Measurements from ENCODE around the gene GALNT10. TPM values are rescaled to one million over a fixed set of nuclear protein-coding genes. Genes with fewer than 3 reads are reported as not detected.

The GALNT10 gene
- total RNA-seq, 1 experiment from 2014 or later: 23.4 TPM

DNA sequence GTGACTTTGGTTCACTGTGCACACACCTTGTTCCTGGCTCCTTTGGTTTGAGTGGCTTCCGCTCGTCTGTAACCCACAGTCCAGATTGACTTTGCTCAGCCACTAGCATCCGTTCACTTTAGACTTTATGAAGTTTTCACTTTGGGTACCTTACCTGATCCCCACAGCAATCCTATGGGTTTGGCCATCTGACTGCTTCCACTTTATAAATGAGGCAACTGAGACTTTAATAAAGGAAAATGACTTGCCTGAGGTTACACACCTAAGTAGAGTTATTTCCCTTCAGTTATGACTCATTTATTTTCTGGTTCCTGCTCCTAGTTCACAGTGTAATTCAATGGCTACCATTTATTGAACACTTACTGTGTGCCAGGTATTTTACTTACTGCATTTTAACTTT lies 161.0 kb downstream of the GALNT10 start:
- no peaks in the 10 kb centered on the region for H3K27me3 Mint-ChIP-seq (ENCODE audit: insufficient read depth, unreplicated experiment)
- no peak for DNase-seq
- no peaks in the 10 kb centered on the region for H3K9me3 ChIP-seq
- no TSS peak for BruUV-seq (replicated peaks)
- H3K4me1 ChIP-seq: no peaks in the 10 kb centered on the region
- CTCF ChIA-PET: no interaction called here
- no peak overlapping the region for H3K4me3 Mint-ChIP-seq (ENCODE audit: unreplicated experiment)
- no peak overlapping the region for H3K27ac Mint-ChIP-seq (ENCODE audit: unreplicated experiment)
- H3K27me3 ChIP-seq (replicated peaks; ENCODE audit: control insufficient read depth, insufficient read depth, low read length): no peaks in the 10 kb centered on the region
- H3K36me3 ChIP-seq (ENCODE audit: control insufficient read depth, insufficient read depth, low read length): no peaks in the 10 kb centered on the region
- POLR2A ChIA-PET: no interaction called here
- no peaks in the 10 kb centered on the region for H3K36me3 Mint-ChIP-seq (ENCODE audit: insufficient read depth, unreplicated experiment)
- intact Hi-C loops (cut with micrococcal nuclease; ENCODE audit: unreplicated experiment): no loop called here
- H3K9me3 Mint-ChIP-seq (ENCODE audit: unreplicated experiment): no peaks in the 10 kb centered on the region
- TF ChIP-seq, protein P1, sequence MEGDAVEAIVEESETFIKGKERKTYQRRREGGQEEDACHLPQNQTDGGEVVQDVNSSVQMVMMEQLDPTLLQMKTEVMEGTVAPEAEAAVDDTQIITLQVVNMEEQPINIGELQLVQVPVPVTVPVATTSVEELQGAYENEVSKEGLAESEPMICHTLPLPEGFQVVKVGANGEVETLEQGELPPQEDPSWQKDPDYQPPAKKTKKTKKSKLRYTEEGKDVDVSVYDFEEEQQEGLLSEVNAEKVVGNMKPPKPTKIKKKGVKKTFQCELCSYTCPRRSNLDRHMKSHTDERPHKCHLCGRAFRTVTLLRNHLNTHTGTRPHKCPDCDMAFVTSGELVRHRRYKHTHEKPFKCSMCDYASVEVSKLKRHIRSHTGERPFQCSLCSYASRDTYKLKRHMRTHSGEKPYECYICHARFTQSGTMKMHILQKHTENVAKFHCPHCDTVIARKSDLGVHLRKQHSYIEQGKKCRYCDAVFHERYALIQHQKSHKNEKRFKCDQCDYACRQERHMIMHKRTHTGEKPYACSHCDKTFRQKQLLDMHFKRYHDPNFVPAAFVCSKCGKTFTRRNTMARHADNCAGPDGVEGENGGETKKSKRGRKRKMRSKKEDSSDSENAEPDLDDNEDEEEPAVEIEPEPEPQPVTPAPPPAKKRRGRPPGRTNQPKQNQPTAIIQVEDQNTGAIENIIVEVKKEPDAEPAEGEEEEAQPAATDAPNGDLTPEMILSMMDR (IDR thresholded peaks at IDR 0.05; ENCODE audit: insufficient read depth in 1 of 2, low read depth in 1 of 2, low read length in 1 of 2, severe bottlenecking in 1 of 2, unreplicated experiment in 1 of 2): no peak
- H3K4me3 ChIP-seq (ENCODE audit: low read depth, low read length): no peak overlapping the region
- no peaks in the 10 kb centered on the region for H3K4me1 Mint-ChIP-seq (ENCODE audit: low read depth, unreplicated experiment)

DNA sequence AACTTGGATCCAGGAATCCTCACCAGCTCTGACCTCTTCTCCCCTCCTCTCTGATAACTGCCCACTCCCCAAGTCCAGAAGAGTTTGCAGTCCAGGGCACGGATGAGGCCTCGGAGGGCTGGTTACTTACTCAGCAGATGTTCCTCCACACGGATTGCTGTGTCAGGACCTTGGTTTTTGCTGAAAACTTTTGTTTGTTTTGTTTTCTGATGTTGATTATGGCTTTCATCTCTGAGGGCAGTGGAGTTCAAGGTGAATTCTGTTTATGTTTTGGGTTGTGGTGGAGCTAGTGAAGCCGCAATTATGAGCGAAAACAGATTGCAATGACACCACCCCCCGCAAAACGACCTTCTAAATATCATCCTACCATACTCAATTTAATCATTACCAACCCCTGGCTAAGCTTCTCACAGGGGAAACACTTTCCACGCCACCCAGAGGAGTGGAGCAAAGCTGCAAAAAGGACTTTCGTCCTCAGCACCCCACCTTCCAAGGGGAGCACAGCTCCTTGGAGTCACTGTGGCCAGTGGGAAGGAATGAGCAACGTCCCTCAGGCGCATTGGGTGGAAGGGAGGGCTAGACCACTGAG lies 162.5 kb downstream of the GALNT10 start:
- POLR2A ChIA-PET: no interaction called here
- CTCF ChIA-PET: no interaction called here

DNA sequence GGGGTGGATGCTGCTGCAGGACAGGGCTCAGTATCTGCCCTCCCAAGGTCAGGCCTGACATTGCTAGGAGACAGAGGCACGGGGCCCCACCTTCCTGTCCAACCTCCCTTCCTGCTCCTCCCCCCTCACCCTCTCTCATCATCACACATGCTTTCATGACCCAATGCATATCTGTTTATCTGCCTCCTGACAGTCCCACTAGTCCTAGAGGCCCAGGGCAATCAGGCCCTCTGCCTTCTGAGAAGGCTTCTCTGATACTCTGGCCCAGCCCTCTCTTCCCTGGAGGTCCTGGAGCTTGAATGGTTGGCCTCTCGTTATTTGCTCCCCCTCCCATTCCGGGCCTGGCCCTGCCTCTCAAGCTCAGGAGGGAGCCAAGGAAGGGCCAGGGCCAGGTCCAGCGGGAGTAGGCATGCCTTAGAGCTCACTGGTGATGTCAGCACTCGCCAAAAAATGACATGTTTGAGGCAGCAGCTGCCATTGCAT lies 164.6 kb downstream of the GALNT10 start:
- no peaks in the 10 kb centered on the region for H3K9me3 ChIP-seq
- no peaks in the 10 kb centered on the region for H3K4me1 ChIP-seq
- Mint-ChIP-seq H3K36me3 (ENCODE audit: insufficient read depth, unreplicated experiment) (no peaks in the 10 kb centered on the region), H3K27ac (ENCODE audit: unreplicated experiment) (no peak overlapping the region), H3K4me3 (ENCODE audit: unreplicated experiment) (no peak overlapping the region), H3K27me3 (ENCODE audit: insufficient read depth, unreplicated experiment) (no peaks in the 10 kb centered on the region), H3K9me3 (ENCODE audit: unreplicated experiment) (no peaks in the 10 kb centered on the region), H3K4me1 (ENCODE audit: low read depth, unreplicated experiment) (no peaks in the 10 kb centered on the region)
- POLR2A ChIA-PET: no interaction called here
- intact Hi-C loops (cut with micrococcal nuclease; ENCODE audit: unreplicated experiment): no loop called here
- no TSS peak for BruUV-seq (replicated peaks)
- no peak for DNase-seq
- no peak overlapping the region for H3K4me3 ChIP-seq (ENCODE audit: low read depth, low read length)
- H3K36me3 ChIP-seq (ENCODE audit: control insufficient read depth, insufficient read depth, low read length): no peaks in the 10 kb centered on the region
- CTCF ChIA-PET: no interaction called here
- TF ChIP-seq, protein P1 (IDR thresholded peaks at IDR 0.05; ENCODE audit: insufficient read depth in 1 of 2, low read depth in 1 of 2, low read length in 1 of 2, severe bottlenecking in 1 of 2, unreplicated experiment in 1 of 2): no peak
- no peaks in the 10 kb centered on the region for H3K27me3 ChIP-seq (replicated peaks; ENCODE audit: control insufficient read depth, insufficient read depth, low read length)

More for the DNA sequence above, 162.5 kb downstream of the GALNT10 start:
- DNase-seq: no peak
- Histone ChIP-seq H3K4me1 (no peaks in the 10 kb centered on the region), H3K9me3 (no peaks in the 10 kb centered on the region), H3K4me3 (ENCODE audit: low read depth, low read length) (no peak overlapping the region), H3K27me3 (replicated peaks; ENCODE audit: control insufficient read depth, insufficient read depth, low read length) (no peaks in the 10 kb centered on the region), H3K36me3 (ENCODE audit: control insufficient read depth, insufficient read depth, low read length) (no peaks in the 10 kb centered on the region)
- no peaks in the 10 kb centered on the region for H3K36me3 Mint-ChIP-seq (ENCODE audit: insufficient read depth, unreplicated experiment)
- H3K9me3 Mint-ChIP-seq (ENCODE audit: unreplicated experiment): no peaks in the 10 kb centered on the region
- no peak overlapping the region for H3K27ac Mint-ChIP-seq (ENCODE audit: unreplicated experiment)
- BruUV-seq (replicated peaks): no TSS peak
- no peaks in the 10 kb centered on the region for H3K27me3 Mint-ChIP-seq (ENCODE audit: insufficient read depth, unreplicated experiment)
- TF ChIP-seq, protein P1 (IDR thresholded peaks at IDR 0.05; ENCODE audit: insufficient read depth in 1 of 2, low read depth in 1 of 2, low read length in 1 of 2, severe bottlenecking in 1 of 2, unreplicated experiment in 1 of 2): no peak
- no peaks in the 10 kb centered on the region for H3K4me1 Mint-ChIP-seq (ENCODE audit: low read depth, unreplicated experiment)
- intact Hi-C loops (cut with micrococcal nuclease; ENCODE audit: unreplicated experiment): no loop called here
- no peak overlapping the region for H3K4me3 Mint-ChIP-seq (ENCODE audit: unreplicated experiment)
